HG02981 (cell line): ENCODE data around the gene MVB12B.
"Not testable (repeated sequence)": the region's sequence is repeated elsewhere in the genome, so short reads cannot be mapped to it uniquely, and the experiment has no call there.

Experiments
- ATAC-seq: cut with Tn5 transposase; IDR thresholded peaks from one replicate; pipeline ENCODE4 v1.9.1; 2021; ENCODE audit warnings: mild to moderate bottlenecking, moderate library complexity; ENCODE audit not compliant: unreplicated experiment

The MVB12B gene, protein sequence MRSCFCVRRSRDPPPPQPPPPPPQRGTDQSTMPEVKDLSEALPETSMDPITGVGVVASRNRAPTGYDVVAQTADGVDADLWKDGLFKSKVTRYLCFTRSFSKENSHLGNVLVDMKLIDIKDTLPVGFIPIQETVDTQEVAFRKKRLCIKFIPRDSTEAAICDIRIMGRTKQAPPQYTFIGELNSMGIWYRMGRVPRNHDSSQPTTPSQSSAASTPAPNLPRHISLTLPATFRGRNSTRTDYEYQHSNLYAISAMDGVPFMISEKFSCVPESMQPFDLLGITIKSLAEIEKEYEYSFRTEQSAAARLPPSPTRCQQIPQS

DNA sequence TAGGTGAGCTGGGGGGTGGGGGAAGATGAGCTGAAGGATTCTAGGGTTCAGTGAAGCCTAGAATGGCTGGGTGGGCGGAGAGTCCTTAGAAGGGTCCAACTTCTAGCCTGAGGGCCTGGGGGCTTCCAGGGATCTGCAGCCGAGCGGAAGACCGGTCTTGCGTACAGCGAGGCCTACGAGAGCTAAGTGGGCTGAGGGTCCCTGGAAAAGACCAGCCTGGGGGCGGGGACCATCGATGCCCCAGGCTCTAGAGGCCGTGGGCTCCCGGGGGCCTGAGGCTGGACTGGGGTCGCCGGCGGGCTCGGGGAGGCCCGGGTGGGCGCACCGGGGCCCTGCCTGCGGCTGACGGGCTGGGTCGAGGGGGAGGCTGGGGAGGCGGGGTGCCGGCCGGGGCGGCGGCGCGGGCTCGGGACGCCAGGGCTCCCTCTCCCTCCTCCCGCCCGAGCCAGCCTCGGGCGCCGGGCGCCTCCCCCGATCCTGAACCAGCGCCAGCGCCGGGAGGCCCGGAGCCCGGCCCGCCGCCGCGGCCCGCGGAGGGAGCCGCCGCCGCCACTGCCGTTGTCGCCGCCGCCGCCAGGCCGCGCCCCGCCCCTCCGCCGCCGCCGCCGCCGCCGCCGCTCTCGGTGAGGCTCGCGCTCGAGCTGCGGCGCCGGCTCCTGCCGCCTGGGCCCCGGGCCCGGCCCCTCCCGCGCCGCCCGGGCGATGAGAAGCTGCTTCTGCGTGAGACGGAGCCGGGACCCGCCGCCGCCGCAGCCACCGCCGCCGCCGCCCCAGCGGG, at the start of gene MVB12B:
Gene MVB12B (plus strand): TSS at position 602 of the 778 bp plus-strand sequence. CDS start 101 bp downstream, at position 703.
- ATAC-seq, result no peak

DNA sequence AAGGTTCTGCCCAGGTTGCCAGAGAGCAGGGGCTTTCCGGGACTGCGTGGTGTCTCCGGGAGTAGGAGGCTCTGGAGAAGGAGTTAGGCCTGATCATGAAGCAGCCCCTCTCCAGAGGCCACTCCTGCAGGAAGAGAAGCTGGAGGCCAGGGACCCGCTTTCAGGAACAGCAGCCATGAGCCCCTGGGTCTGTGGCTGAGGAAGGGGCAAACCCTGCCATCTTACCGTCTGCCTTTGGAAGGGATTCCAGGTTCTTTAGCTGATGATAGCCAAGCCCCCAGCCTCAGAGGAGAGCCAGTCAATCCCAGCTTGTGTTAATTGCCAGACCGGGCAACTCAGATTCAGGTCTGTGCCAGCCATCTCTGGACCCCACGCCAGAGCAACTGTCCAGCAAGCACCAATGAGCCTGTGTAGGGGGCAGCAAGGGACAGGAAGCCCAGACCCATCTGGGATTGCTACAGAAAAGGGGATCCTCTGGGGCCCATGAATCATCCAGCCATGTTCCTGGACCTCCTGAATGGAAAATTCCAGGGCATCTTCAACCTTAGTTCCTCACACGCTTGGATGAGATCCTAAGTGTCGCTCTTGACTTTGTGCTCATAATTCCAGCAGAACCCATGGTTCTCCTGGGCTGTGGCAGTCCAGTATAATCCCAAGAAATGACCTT, 42.7 kb upstream of the MVB12B start:
- ATAC-seq, result no peak

DNA sequence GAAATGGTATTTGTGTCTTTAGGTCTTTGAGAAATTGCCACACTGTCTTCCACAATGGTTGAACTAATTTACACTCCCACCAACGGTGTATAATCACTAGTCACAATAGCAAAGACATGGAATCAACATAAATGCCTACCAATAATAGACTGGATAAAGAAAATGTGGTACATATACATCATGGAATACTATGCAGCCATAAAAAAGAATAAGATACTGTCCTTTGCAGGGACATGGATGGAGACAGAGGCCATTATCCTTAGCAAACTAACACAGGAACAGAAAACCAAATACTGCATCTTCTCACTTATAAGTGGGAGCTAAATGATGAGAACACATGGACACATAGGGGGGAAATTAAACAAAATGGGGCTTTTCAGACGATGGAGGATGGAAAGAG, 41.0 kb upstream of the MVB12B start:
- not testable (repeated sequence) for ATAC-seq

DNA sequence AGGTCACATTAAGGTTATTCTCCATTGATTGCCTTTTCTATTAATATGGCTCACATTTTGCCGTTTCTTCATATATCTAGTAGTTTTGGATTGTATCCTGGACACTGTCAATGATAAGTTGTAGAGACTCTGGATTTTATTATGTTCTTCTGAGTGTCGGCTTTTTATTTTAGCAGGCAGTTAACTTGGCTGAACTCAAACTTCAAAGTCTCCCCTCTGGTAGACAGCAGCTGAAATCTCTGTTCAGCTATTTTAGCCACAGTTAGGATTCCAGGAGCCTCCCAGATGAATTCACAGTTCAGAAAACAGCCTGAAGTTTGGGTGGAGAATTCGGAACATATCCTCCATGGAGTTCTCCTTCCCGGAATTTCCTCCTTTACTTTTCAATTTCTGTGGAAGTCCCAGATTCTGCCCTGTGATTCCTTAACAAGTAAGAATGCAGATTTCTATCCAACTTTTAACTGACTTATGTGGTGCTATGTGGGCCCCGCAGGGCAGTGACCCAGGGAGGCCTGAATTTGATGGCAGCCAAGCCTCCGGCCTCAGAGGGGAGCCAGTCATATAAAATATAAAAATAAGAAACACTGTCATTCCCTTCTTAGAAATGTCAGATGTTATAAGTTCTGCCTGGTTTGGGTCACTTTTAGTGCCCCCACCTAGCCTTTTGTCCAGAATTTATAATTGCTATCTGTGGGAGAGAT, 39.3 kb upstream of the MVB12B start:
- ATAC-seq, result no peak

DNA sequence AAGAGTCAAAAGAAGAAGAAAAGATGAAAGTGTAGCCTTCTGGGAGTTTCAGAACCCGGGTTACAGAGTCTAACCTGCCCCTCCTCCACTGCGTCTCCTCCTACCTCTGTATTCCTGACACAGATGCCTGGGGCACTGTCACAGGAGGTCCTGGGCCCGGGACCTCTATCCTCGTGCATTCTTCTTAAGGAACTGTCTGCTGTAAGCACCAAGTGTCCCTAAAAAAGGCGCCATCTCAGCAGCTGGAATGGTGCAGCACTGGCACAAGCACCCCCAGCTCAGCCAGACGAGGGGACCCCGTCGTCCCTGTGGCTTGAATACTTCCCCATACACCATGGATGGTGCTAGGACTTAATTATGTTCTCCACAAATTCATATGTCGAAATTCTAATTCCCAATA, 35.8 kb upstream of the MVB12B start:
- ATAC-seq, result no peak

DNA sequence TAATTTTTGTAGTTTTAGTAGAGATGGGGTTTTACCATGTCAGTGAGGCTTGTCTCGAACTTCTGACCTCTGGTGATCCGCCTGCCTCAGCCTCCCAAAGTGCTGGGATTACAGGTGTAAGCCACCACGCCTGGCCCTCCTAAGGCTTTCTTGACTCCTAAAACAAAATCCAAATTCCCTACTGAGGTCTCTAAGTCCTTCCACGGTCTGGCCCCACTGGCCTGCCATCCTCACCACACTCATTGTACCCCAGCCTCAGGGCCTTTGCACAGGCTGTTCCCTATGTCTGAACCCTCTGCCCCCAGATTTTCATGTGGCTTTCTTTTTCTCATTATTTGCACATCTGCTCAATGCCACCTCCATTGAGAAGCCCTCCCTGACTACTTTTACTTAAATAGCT, 34.7 kb upstream of the MVB12B start:
- no peak for ATAC-seq

DNA sequence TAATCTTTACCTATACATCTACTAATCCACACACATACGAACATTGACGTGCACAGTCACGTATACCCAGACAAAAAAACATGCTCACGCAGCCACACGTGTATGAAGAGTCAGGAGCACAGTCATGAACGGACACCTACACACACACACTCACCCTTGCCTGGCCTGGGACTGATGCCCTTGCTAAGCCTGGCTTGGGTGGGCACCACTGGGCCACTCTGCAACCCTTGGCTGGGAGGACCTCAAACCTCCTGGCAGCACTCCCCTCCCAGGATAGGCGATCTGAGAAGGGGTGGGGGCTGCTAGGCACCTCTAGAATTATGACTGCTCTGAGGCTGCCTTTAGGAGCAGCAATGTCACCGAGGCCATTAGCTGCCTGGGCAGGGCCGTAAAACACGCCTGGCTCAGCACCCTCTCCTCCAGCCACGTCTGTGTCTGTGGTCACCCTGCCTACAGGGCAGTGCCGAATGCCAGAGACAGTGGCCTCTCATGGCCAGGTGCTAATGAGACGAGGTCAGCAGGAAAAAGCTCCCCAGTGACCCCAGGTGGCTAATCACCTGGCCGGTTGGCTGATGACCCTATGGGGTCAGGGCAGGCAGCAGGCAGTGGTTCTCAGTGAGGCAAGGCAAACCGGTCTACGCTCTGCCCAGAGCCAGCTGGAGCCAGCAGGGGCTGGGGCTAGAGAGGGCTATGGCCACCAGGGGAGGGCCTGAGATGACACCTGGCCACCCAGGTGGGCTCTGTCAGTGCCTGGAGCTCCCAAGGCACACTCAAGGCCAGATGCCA, 33.7 kb upstream of the MVB12B start:
- ATAC-seq, result no peak

DNA sequence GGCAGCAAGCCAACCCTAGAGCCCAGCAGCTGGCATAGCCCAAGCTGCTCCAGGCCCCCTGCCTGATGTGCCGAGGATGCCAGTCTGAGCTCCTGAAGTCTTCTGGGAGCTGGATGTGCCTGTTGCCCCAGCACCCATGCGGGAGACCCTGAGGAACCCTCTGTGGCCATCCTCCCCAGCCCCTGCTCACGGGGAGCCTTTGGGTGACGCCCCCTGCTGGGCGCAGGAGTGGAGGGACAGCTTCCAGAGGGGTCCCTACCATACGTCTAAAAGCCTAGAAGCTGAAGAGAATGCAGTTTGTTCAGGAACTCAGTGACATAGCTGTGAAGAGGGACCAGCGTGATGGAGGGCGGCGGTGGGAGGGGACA, 33.1 kb upstream of the MVB12B start:
- no peak for ATAC-seq

DNA sequence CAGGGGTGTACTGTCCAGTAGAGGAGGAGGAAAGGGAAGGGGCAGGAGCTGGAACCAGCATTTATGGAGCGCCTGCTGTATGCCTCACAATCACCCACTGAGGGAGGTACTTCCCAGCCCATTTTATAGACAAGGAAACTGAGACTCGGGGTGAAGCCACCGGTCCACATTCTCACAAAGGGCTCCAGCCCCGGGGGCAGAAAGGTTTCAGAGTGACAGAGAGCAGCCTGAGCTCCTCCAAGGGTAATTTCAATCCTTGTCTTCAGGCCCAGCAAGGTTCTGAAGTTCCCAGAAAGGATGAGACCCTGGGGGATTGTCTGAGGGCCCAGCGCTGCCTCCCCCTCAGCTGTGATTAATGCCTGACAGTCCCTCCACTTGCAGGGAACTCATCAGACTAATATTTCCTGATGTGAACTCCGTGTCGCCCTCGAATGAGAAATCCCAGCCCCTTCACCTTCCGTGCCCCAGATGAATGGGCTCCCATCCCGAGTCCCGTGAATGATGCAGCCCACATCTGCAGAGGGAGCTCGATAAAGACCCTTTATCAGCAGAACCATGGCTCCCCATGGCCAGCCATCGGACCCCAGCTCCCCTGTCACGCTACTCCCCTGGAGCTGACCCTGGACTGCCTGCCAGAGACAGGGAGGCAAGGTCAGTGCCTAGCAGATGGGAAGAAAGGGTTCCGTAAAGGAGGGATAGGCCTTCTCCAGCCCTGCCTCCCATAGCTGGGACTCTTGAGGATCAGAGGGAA, 32.1 kb upstream of the MVB12B start:
- no peak for ATAC-seq

DNA sequence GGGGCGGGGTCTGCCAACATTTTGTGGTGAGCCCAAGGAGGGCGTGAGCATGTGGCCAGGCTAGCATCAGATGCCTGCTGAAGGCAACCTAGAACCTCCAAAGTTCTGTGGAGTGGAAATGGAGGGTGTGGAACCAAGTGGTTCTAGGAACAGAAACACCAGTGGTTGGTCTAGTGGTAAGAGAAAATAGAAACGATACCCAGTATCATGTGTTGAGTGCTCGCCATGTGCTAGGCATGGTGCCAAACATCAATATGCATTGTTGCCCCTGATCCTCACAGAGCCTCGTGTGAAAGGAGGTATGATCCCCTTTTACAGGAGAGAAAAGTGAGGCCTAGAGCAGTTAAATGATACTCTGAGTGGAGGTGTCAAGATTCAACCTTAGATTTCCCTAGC, 31.5 kb upstream of the MVB12B start:
- ATAC-seq, result no peak

DNA sequence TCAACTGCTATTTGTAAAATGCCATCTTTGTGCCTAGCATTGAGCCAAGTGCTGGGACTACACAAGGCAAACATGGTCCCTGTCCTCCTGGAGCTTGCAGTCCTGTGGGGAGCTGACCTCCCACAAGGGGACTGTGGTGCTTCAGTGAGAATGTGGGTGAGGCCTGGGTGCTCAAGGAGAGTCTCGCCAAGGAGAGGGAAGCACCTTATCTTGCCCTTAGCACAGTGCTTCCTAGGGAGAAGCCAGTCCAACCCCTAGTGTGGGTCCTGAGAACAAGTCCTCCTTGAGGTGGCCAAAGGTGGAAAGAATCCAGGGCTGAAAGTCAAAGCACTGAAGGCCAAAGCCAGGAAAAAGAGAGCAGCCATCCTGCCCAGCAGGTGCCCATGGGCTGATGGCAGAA, 31.1 kb upstream of the MVB12B start:
- no peak for ATAC-seq

DNA sequence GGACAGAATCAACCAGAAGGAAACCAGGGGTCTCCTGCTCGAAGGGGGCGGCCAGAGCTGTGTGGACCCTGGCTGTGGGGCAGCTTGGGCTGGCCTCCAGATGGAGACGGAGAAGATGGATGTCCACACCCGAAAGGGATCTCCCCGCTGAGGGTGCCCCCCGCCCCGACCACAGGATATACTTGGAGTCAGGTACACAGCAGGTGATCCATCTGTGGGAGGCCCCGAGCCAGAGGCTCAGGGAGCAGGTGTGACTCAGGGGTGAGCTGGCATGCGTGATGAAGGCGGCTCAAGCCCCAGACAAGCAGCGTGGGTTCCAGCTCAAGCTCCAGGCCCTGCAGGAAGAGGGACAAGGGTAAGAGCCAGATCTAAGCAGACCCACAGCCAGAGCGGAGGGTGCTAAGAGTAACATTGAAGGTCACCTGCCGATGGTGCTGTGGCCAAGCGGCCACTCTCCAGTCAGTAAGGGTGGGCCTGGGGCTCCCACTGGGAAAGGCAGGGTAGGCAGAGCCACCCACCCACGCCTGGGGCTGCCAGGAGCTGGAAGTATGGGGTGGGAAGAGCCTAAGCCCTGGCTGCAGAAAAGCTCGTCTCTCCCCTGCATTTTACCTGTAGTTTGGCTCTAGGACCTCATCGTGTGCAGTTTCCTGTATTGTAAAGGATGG, 30.6 kb upstream of the MVB12B start:
- ATAC-seq, result no peak

DNA sequence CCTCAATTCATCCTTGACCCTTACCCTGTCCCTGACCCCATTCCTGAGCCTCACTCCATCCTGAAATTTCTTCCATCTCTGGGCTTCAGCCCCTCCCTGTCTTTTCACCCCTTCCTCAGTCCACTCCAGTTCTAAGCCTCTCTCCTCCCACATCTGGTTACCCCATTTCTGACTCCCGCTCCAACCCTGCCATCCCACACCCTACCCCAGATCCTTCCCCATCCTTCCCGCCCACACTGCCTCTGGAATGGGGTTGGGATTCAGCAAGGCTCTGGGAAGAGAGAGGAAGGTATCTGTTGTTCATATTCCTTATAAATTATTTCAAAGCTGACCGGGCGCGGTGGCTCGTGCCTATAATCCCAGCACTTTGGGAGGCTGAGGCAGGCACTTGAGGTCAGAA, 29.9 kb upstream of the MVB12B start:
- no peak for ATAC-seq

DNA sequence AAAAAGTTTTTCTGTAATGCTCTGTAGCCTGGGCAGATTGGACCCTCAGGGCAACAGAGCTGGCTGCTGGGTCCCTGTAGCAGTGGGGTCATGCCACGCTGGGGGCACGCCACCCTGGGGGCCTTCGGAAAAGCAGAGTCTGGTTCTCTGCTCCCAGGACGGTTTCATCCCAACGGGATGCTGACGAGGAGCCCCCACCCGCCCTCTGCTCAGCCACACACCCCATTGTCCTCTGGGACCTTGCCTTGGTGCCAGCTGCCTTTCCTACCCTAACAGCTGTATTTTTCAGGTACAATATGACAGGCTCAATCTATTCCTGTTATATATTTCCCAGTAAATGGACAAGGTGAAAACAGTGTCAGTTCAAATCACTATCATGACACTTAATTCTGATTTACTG, 29.0 kb upstream of the MVB12B start:
- no peak for ATAC-seq

DNA sequence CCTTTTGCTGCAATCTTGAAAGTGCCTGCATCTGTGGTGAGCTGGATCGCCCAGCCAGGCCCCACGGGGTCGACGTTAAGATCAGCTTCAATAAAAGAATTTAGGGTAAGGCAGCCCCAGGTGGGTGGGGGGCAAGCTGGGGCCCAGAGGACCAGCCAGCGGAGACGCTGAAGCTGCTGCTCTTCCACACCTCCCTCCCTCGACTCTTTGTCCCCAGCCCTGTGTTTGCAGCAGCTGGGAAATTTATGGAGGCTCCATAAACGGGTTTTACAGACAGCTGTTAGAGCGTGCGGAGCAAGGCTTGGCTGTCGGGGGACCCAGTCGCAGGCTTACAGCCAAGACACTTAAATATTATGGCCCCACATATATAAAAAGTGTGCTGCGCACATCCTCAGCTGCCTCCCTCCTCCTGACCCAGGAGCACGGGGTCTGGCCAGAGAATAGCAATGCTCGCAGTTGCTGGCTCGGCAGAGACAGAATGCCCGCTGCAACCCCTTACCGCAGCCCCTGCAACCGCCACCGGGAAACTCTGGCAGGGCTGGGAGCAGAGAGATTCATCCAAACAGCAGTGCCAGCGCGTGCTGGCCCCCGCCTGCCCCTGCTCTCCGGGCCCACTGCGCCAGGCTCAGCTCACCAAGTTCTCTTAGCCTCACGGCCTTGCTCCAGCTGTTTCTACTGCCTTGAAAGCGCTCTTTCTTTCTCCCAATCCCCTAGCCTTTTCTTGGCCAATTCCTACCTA, 28.4 kb upstream of the MVB12B start:
- ATAC-seq, result no peak

DNA sequence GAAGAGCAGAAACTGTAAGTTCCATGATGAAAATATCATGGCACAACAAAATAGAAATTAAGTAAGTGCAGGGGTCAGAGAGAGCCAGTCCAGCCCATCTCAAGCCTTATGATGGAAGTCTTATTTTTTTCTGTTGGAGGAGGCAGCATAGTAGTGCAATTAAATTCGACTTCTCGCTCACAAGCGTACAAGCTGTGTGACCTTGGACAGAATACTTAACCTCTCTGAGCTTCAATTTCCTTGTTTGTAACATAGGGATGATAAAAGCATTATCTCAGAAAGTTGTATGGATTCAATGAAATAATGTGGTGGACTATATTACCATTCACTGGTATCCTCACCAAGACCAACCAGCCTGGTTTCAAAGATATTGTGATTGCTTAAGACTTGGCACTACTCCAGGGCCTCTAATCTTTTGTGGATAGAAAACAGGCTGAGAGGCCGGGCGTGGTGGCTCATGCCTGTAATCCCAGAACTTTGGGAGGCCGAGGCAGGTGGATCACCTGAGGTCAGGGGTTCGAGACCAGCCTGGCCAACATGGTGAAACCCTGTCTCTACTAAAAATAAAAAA, 26.8 kb upstream of the MVB12B start:
- ATAC-seq, result no peak

DNA sequence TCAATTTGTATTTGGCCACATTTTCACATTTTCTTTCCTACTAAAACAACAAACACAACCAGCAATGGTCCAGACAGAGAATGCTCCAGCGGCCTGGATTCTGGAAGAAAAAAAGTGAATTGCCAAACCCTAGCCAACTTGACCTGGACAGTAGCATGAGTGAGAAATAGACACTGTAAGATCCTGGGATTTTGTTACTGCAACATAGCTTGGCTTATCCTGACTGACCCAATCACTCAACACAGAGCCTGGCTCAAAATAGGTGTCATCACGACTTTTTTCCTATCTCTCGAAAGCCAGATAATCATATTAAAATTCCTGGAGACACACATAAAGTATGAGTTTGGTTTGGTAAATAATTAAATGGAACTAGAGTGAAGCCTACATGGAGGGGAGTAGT, 25.4 kb upstream of the MVB12B start:
- no peak for ATAC-seq

DNA sequence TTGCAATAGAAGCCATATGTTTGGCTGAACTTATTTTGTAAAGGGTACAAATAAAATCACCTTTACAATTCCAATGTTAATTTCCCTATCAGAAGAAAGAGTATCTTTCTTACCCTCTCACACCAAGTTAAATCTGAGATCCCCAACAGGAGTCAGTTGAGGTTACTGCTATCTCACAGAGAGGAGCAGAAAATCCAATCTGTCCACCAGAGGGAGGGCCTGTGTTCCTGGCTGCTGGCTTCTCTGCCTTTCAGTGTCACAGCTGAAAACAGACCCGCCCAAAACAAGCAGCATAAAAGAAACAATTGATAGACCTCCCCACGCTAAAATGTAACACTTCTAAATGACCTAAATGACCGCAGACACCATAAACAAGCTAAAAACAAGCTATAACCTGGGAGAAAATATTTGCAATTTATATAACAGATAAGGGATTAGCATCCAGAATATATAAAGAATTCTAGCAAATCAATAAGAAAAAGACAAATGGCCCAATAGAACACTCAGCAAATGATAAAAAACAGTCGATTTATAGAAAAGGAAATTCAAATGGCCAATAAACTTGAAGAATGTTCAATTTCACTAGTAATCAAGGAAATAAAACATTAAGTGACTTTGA, 24.5 kb upstream of the MVB12B start:
- no peak for ATAC-seq
